NCI-H2227 treated with DMSO at 0.1 percent for 48 hours (cell line): Measurements from ENCODE around the gene PSMB11.

Experiments
- DNase-seq: peaks from one replicate; lab custom pipeline; 2025; lab: John Stamatoyannopoulos, UW

PSMB11 gene

DNA sequence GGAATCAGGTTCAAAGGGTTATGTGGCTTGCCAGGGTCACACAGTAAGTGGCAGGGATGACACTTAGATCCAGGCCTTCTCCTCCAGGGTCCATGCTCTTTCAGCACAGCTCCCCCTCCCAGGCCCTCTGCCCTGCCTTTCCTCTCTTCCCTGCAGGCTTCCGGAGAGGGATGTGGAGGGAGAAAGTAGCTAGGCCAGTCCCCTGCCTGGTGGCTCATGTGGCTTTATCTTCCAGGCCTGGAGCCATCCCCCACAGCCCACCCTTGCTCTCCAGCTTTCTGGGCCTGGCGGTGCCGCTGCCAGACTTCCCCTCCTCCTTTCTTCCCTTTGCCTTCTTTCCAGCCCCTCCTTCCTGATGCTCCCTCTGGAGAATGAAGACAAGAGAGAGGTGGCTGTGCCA lies 1.7 kb downstream of the PSMB11 start:
- DNase-seq = no peak

DNA sequence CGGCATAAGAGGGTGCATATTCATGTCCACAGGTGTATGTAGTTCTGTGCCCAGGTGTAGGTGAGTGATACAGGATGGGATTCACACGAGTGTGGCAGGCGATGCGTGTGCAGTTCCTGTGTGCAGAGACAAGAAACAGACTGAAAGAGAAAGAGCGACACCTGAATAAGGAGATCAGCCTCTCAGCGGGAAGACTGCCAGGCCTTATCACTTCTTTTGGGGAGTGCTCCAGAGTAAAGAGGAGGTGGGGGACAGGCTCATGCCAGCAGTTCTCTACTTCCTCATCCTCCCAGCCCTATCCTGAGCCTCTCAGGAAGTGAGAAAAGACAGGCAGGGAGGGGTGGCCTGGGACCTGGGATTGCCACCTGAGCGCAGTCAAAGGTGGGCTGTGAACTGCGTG lies 2.8 kb downstream of the PSMB11 start:
- DNase-seq = no peak

DNA sequence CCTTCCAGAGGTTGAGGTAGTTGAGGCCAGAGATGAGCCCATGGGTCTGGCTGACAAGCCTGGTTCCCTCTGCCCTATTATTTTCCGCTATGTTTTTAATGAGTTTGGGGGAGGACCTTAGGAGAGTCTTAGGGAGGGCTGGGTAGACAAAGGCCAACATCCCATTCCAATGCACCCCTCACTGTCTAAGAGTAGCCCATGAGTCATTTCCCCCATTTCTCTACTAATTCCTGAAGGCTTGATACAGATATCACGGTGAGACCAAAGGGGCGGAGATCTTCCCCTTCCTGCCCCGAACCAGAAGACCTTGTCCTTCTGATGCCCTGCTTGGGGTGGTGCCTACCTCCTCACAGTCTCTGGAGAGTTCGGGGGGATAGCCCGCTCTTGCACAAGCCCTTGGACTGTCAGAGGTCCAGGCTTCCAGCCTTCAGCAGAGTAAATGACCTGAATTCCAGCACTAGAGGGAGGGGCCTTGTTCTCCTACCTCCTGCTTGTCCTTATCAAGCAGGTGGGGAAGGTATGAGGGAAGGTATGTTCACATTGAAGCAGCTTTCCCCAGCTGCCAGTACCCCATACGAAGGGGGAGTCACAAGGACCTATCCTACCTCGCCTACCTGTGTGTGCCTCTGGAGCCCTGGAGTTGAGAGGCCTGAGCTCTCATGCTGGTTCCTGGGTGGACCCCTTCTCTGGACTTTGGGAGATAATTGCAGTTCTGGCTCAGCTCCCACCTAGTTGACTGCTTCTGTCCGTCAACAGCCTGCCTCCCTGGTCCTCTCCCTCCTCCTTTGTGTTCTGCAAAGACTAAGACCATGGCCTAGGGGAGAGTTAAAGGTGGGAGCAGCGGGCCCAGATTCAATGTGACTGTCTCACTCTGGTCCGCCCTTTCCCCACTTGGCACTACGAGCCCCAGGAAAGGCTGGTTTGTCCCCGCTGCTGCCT lies 3.7 kb downstream of the PSMB11 start:
- DNase-seq = no peak

DNA sequence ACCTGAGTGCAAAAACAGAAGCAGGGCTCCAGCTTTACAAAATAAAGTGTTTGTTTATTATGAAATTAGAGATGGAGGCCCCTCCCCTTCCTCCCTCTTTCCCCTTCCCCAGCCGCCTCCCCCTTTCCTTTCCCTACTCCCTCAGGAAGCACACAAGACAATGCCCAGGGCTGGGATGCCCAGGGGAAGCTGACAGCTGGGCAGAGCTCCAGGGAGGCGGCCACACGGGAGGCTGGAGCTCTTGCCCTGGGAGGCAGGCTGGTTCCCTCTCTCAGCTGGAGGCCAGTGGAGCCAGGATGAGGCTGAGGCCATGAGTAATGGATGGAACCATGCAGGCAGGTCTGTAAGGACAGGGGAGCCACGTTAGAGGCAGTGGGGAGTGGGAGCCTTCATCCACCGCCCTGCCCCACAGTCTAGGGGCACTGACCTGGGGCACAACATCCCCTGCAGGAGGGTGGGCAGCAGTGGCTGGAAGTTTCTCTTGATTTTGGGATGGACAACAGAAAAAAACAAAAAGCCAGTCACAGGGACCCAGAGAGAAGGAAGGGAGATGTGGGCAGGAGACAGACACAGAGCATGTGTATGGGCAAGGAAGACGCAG lies 5.1 kb downstream of the PSMB11 start:
- DNase-seq = no peak

DNA sequence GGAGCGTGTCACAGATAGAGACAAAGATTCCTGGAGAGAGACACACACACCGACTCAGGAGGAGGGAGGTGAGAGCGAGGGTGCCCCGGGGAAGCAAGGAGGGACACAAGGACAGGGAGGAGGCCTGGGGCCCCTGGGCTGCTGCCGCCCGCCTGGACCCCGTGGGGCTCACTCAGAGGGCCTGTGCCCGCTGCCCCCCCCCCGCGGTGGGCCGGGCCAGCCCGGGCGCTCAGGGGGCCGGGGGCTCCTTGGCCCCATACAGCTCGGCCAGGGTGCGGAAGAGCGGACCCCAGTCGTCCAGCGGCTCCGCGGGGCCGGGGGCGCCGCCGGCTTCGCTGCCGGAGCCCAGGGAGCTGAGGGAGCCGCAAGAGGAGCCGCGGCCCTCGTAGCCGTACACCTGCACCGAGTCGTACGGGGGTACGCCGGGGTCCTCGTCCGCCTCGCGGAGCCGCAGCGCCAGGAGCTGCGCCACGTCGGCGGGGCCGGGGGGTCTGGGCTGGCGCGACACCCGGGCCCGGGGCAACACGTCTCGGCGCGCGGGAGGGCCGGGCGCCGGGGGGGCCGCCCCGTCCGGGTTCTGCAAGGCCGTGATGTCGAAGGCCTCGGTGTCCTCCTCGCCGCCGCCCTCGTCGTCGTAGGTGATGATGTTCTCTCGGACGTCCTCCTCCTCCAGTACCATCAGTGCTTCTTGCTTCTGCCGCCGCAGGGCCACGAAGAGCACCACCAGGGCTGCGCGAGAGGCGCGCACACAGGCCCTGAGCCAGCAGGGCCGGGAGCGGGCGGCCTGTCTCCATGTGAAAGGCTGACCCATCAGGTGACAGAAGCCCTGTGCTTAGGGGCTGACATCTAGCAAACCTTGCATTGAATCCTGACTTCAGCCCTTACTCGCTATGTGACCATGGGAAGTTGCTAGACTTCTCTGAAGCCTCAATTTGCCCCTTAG lies 6.0 kb downstream of the PSMB11 start:
- DNase-seq = no peak

DNA sequence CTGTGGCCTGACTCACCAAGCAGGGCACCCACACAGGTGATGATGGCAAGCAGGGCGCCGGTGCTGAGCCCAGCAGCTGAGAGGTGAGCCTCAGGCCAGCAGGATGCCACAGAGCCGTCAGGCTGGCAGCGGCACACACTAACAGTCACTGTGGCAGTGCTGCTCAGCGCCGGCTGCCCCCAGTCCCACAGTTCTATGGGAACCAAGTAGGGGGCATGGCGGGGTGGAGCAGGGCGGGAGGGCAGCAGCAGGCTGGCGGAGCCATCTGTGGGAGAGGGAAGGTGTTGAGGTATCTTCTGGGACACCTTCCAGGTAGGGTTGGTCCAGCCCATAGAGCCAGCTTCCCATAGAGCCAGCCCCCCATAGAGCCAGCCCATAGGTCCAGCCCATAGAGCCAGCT lies 7.0 kb downstream of the PSMB11 start:
- DNase-seq = no peak

DNA sequence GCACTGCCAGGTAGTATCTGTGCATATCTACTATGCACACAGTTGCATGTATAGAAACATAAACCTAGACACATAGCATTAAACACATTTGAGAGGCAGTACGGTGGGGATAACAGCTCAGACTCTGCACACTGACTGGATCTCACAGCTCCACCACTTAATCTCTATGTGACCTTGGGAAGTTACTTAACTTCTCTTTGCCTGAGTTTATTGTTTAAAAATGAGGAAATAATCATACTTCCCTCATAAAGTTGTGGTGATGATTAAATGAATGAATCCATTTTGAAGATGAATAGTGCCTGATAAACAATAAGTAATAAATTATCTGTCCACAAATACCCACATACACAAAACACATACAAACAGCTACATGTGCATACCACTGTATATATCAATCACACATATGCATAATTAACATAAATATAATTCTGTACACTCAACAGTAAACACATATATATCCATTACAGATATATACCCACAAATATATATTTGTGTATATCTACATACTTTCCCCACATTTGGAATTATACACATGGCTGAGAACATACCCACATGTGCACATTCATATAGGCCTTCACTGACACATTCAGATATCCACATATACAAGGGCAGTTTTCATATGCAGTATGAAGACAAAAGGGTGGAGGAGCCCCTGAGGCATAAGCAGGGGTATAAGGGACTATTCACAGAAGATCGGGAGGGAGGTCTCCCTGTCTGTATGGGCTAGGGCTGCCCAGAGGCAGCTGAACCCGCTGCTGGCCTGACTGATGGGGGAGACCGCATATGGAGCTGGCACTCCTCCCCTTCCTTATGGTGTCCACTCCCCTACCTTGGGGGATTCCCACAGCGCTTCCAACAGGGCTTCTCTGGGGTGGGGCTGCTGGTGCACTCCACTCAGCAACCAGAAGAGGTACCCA lies 9.4 kb downstream of the PSMB11 start:
- no peak for DNase-seq

DNA sequence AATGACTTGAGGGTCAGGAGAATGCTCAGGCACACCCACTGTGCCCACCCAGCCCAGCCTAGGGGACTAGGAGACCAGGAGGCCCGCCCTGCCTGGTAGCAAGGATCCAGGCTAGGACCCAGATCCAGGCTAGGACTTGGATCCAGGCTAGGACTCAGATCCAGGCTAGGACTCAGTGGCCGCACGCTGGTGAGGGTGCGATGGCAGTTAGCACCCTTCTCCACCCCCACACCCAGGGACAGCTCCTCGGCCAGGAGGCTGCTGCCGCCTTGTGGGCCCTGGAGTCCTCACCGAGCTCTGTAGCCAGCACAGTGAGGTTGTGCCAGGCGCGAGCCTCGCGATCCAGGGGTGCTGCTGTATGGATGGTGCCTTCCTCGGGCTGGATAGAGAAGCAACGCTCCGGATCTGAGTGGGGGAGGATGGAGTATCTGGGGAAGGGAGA lies 10.2 kb downstream of the PSMB11 start:
- no peak for DNase-seq

DNA sequence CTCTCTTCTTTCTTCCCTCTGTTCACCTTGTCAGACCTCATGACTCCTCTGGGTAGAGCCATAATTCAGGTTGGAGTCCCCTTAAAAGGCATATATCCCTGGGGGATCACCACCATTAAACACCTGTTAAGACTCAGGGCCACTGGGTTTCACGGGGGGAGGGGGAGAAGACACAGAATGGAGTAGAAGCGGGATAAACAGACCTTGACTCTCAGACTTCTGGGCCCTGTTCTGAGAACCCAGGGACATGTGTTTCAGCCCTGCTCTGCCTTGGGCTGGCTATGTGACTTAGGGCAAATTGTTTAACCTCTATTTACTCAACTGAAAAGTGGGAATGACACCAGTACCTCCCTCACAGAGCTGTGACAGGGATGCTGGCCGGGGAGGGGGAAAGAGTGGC lies 10.7 kb downstream of the PSMB11 start:
- no peak for DNase-seq

DNA sequence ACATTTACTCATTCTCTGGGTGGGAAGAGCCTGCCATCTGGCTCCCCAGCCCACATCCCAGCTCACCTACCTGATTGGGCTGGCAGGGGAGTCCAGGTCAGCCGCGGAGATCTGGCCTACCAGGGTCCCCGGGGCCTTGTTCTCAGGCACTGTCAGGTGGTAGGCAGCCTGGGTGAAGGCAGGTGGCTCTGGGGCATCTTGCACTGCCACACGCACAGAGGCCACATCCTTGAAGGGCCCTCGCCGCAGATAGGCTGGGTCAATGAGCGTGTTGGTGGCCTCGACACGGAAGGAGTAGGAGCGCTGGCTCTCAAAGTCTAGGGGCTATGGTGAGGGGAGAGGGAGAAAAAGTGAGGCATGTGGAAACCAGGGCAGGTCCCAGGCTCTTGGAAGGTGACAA lies 11.4 kb downstream of the PSMB11 start:
- no peak for DNase-seq

DNA sequence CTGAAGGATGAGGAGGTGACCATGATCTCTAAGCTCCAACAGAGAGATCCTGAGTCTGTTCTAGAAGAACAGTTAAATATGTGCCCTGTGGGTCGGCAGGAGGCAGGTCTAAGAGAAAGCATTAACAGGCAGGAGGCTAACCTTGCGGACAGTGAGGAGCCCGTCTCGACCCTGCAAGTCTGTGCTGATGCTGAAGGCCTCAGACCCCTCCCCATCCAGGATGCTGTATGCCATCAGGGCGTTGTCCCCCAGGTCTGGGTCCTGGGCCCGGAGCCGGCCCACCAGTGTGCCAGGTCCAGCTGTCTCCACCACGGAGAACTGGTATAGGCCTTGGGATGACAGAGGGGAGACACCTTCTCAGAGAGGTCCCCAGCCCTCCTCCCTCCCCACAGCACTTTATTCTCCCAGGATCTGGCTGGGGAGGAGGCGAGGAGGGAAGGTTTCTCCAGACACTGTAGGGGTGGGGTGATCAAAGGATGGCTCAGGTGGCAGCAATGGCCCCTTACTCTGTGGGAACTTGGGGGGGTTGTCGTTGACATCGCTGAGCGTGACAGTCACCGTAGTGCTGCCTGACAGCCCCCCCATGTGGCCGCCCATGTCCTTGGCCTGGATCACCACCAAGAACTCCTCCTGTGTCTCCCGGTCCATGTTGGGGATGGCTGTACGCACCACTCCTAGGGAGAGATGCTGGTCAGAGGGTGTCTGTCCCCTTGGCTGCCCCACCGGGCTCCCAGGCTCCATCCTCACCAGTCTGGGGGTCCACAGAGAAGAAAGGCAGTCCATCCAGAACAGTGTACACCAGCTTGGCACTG lies 12.2 kb downstream of the PSMB11 start:
- no peak for DNase-seq

DNA sequence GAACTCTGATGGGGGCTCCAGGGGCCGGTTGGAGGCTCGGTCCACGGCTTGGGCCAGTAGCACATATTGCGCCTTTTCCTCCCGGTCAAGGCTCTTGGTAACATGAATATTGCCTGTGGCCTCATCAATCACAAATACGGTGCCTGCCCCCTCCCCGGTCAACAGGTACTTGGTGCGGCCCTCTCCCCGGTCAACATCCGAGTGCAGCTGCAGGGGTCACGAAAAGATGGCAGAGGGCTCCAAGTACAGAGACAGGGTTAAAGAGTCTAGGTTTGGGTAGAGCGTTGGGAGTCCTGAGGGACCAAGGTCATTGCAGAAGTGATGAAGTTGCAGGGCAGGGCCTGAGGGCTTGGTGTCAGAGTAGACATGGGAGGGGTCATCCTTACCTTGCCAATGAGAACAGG lies 13.1 kb downstream of the PSMB11 start:
- no peak for DNase-seq

DNA sequence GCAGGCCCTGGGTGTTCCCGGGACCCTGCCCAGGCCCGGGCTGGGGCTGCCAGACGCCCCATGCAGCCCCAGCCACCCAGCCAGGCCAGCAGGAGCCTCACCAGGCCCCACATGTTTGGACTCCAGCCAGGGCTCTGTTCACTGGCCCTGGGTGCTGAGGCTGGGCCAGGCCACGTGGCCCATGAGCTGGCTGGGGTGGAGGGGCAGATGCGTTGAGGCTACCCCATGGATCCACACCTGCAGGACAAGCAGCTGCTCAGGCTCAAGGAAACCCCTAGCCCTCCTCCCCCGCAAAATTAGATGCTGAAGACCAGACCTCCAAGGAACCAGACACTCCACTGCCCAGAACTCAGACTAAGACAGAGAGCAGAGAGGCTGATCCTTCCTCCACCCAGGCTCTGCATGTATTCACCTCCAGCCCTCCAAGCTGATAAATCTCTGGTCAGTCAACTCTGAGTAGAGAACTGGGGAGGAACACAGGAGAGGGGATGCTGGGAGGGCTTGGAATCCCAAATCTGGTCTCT lies 13.7 kb downstream of the PSMB11 start:
- no peak for DNase-seq

DNA sequence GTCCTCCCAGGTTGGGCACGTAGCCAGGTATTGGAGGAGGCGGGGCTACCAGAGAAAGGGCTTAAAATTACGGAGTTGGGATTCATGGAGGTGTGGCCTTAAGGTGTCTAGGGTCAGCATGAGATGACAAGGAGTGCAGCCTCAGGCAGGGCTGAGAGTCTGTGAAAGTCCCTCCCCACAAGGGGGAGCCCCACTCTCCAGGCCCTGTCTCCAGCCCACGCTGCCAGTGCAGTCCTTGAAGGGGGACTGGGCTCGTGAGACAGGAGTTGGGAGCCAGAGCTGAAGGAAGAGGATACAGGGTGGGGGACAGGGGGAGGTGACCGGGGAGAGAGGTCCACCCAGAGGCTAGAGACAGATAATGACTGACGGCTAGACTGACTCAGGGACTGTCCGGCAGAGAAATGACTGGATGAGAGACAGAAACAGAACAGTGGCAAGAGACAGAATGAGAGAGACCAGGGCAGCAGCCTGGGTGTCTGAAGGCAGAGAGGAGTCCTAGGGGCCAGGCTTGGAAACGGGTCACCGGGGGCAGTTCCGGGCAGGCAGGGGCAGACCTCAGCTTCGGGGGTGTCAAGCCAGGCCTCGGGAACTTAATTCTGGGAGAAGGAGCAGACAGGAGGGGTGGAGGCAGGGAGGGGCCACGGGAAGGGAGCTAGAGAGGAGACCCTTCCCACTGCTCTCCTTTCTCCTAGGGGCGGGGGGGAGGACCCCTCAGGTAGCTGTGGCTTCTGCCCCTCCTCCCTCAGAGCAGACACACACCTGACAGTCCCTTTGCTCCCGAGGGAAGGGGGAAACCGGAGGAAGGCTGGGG lies 14.3 kb downstream of the PSMB11 start:
- no peak for DNase-seq

DNA sequence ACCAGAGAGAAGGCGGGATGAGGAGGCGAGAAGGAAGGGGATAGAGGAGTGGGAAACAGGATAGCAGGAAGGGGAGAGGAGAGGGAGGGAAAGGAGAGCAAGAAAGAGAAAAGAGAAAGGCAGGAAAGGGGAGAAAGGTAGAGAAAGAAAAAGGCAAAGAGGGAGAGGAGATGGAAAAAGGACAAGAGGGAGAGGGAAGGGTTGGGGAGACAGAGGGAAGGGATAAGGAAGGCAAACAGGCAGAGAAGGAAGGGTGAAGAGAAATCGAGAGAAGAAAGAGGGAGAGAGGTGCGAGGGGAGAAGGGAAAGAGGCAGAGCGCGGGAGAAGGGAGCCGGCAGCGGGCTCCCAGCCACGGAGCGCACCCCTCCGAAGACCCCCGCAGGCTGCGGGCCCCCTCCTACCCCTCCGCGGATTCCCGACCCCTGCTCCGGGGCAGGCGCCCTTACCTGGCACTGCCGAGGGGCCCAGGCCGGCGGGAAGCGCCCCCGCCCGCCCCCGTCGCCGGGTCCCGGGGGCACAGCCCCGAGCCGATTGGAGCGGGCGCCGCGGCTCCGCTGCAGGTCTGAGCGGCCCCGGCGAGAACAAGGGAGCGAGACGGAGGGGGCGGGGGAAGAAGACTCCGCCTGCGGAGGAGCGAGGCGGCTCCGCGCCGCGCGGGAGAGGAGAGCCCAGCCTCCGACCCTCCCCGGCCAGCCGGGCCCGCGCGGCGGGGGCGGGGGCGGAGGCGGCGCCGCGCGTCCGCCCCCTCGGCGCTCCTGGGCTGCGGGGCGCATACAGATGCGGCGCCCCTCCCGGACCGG lies 15.1 kb downstream of the PSMB11 start, which contains the start of gene CDH24:
Gene CDH24, minus strand, starts transcription at position 565 of the 801 bp plus-strand sequence. CDS start 1,787 bp downstream, outside the sequence.
- DNase-seq = no peak

DNA sequence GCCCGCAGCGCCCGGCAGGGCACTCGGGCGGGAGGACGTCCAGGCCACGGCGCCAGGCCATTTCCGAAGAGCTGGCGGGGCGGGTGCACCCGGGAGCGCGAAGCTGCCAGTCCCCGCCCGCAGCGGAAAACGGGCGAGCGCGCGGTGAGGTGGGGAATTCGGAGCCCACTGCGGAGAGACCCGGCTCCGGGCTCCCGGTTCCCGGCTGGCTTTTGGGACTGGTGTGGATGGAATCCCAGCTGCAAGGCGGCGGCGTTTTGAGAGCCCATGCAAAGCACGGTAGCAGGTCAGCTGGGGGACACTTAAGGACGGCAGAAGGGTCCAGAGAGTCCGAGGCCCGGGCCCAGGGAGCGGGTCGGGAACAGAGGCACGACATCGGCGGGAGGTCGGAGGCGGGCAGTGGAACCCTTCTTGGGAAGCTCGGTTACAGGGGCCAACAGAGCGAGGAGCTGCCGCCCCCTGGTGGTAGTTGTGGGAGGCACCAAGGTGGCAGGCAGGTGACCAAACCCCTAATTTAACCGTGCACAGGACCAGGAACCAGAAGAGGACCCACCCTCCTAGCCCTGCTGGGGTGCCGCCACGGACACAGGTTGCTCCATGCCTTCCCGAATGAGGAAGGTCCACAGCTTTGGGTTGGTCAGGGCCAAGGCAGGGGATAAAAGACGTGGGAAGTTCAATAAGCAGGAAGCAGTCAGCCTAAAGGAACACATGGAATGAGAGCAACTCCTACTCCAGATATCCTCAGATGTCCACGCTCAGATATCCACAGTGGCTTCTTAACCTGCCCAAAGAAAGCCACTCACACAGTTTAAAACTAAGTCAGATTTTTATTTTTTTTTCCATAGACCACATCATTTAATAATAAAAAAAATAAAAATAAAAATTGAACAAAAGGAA lies 16.0 kb downstream of the PSMB11 start:
- no peak for DNase-seq
